ENCODE data around the gene ANKHD1. TPM values are rescaled to one million over a fixed set of nuclear protein-coding genes. Genes with fewer than 3 reads are reported as not detected.

Gene ANKHD1
- total and polyA plus RNA-seq, 9 of the 15 experiments (the other 6 are each of a cell fraction or from before 2014, with no cell fraction given) = 38.9 to 138 (median 78.7) TPM

- TF ChIP-seq ELK3 (CRISPR knock-in tag; IDR thresholded peaks at IDR 0.05) = no peak
- no peak for TF ChIP-seq STAT6 (CRISPR knock-in tag; IDR thresholded peaks at IDR 0.05)
- no peak for TF ChIP-seq RNF219 (CRISPR knock-in tag; IDR thresholded peaks at IDR 0.05)
- TF ChIP-seq THAP12 (CRISPR knock-in tag; IDR thresholded peaks at IDR 0.05) = no peak
- TF ChIP-seq ZNF263 (CRISPR knock-in tag; IDR thresholded peaks at IDR 0.05; ENCODE audit: borderline replicate concordance) = 0 out of 2 replicates have a peak, but pooled peaks have one; percentile 53
- no peak for TF ChIP-seq PHB (CRISPR knock-in tag; IDR thresholded peaks at IDR 0.05)
- TF ChIP-seq POLR2A (conservative IDR thresholded peaks at IDR 0.05) = no peak
- TF ChIP-seq NUFIP1 (IDR thresholded peaks at IDR 0.05; ENCODE audit: partially characterized antibody) = no peak
- 0 out of 2 replicates have a peak, but pooled peaks have one; percentile 26 for TF ChIP-seq MXI1 (IDR thresholded peaks at IDR 0.05; ENCODE audit: low read depth, low read length)
- no peak for TF ChIP-seq ZMIZ1 (IDR thresholded peaks at IDR 0.05; ENCODE audit: low read depth in 2 of 2, low read length in 2 of 2)
- no peak for TF ChIP-seq E2F1 (CRISPR knock-in tag; IDR thresholded peaks at IDR 0.05)
- no peak for TF ChIP-seq ZFP1 (CRISPR knock-in tag; IDR thresholded peaks at IDR 0.05)
- TF ChIP-seq SRF (CRISPR knock-in tag; IDR thresholded peaks at IDR 0.05) = no peak
Measured at GRCh38 chr5:140402258-140403074, 833 bp downstream of the ANKHD1 start (continued).
